Midbrain (tissue), 1 donor: ENCODE measurements around the gene CHGA.

Experiments used
- DNase-seq: peaks from one replicate; lab custom pipeline; 2025; lab: John Stamatoyannopoulos, UW

Gene CHGA

GRCh38 chr14:92962031-92962830 lies 39.3 kb downstream of the CHGA start:
- DNase-seq: no peak

- DNase-seq: no peak
Observed at GRCh38 chr14:92962831-92963095, 39.8 kb downstream of the CHGA start.

GRCh38 chr14:92963301-92964123 lies 40.6 kb downstream of the CHGA start:
- no peak for DNase-seq

- DNase-seq: no peak
Observed at GRCh38 chr14:92964124-92965109, 41.5 kb downstream of the CHGA start.

GRCh38 chr14:92965281-92965680 lies 42.3 kb downstream of the CHGA start:
- no peak for DNase-seq

GRCh38 chr14:92967346-92967926 lies 44.5 kb downstream of the CHGA start:
- no peak for DNase-seq

GRCh38 chr14:92968291-92969020 lies 45.5 kb downstream of the CHGA start:
- no peak for DNase-seq

GRCh38 chr14:92969430-92969829 lies 46.5 kb downstream of the CHGA start:
- no peak for DNase-seq

GRCh38 chr14:92969871-92970270 lies 46.9 kb downstream of the CHGA start:
- DNase-seq: no peak

GRCh38 chr14:92970271-92970670 lies 47.3 kb downstream of the CHGA start:
- no peak for DNase-seq

- no peak for DNase-seq
Observed at GRCh38 chr14:92971601-92972180, 48.7 kb downstream of the CHGA start.

- peak; percentile 90 for DNase-seq
Observed at GRCh38 chr14:92973261-92973797, 50.4 kb downstream of the CHGA start.

GRCh38 chr14:92973798-92974372 lies 50.9 kb downstream of the CHGA start:
- no peak for DNase-seq

- no peak for DNase-seq
Observed at GRCh38 chr14:92974541-92975345, 51.8 kb downstream of the CHGA start.

GRCh38 chr14:92976268-92976667 lies 53.3 kb downstream of the CHGA start:
- DNase-seq: no peak

- no peak for DNase-seq
Observed at GRCh38 chr14:92978229-92979021, 55.5 kb downstream of the CHGA start.

- DNase-seq: no peak
Observed at GRCh38 chr14:92980866-92981265, 57.9 kb downstream of the CHGA start.

GRCh38 chr14:92981726-92982125 lies 58.8 kb downstream of the CHGA start:
- DNase-seq: no peak
